GM12875 (cell line): Measurements from ENCODE around the gene ASPG.

Experiments used
- H3K4me3 ChIP-seq: one replicate; pipeline ENCODE4 v1.5.1; 2011; ENCODE audit warnings: low read depth, low read length, control low read depth
- CTCF ChIP-seq: IDR thresholded peaks from 2 replicates; pipeline ENCODE4 v1.5.1; 2011; ENCODE audit warnings: low read depth, mild to moderate bottlenecking, control low read depth, inconsistent platforms, low read length, moderate library complexity, borderline replicate concordance; ENCODE audit not compliant: insufficient read depth

Gene ASPG

GRCh38 chr14:104094056-104094708 is 8.7 kb downstream of the ASPG start:
- no peak overlapping the region for H3K4me3 ChIP-seq
- TF ChIP-seq CTCF = no peak

- H3K4me3 ChIP-seq = no peak overlapping the region
- TF ChIP-seq CTCF = peak; percentile 97
Measured at GRCh38 chr14:104094709-104095425, 9.4 kb downstream of the ASPG start.

- no peak for TF ChIP-seq CTCF
- H3K4me3 ChIP-seq = no peak overlapping the region
Measured at GRCh38 chr14:104095426-104096310, 10.2 kb downstream of the ASPG start.

- no peak for TF ChIP-seq CTCF
- H3K4me3 ChIP-seq = no peak overlapping the region
Measured at GRCh38 chr14:104096318-104096717, 10.8 kb downstream of the ASPG start.

GRCh38 chr14:104096751-104097700 is 11.5 kb downstream of the ASPG start:
- no peak overlapping the region for H3K4me3 ChIP-seq
- TF ChIP-seq CTCF = no peak
